Endothelial cell of umbilical vein (primary cell): ENCODE data around the gene ASMTL. TPM values are rescaled to one million over a fixed set of nuclear protein-coding genes. Genes with fewer than 3 reads are reported as not detected.

Experiments used
- BruUV-seq: library from RNA; stranded (reverse); fragments of 400-500 nt; replicated peaks from 2 replicates; lab custom pipeline; 2021; lab: Mats Ljungman, UMichigan
- CTCF ChIA-PET: fragments of 300-600, 350-600 bp; sonication (Branson Sonifier 250); formaldehyde crosslinking; loops from one replicate; lab custom pipeline; 2021; ENCODE audit warnings: antibody characterized with exemption, inconsistent platforms; lab: Charles Lee
- POLR2A ChIA-PET: fragments of 300-600, 350-600 bp; sonication (Branson Sonifier 250); formaldehyde crosslinking; loops from one replicate; lab custom pipeline; 2021; ENCODE audit warnings: antibody characterized with exemption, inconsistent platforms; lab: Charles Lee
- DNase-seq: peaks from one replicate; pipeline ENCODE4 v3.0.0-alpha.2; 2011; ENCODE audit warnings: low read depth, low spot score
- FAIRE-seq: peaks from 2 replicates; lab custom pipeline; 2011; peaks lifted over from hg19 to GRCh38; lab: Jason Lieb, UNC
- H2AFZ ChIP-seq: 2 replicates; pipeline ENCODE4 v1.6.0; 2012; ENCODE audit warnings: low read depth, low read length, control low read depth, inconsistent platforms
- H3K27ac ChIP-seq: 2 replicates; pipeline ENCODE4 v1.5.1; 2011; ENCODE audit warnings: low read depth, mild to moderate bottlenecking, control low read depth, low read length, moderate library complexity; ENCODE audit not compliant: insufficient read depth
- H3K27me3 ChIP-seq, 2 experiments: 2 replicates each; pipeline versions ENCODE4 v1.6.0 to v1.6.1; 2011; ENCODE audit warnings: low read length in 2 of 2, mixed read lengths in 1 of 2; ENCODE audit not compliant: control insufficient read depth in 2 of 2, insufficient read depth in 2 of 2
- H3K36me3 ChIP-seq, 2 experiments: 2 replicates in 1 of 2; 3 replicates in 1 of 2; pipeline ENCODE4 v1.5.1; 2011; ENCODE audit warnings: low read length in 2 of 2, mild to moderate bottlenecking in 1 of 2, moderate library complexity in 1 of 2; ENCODE audit not compliant: control insufficient read depth in 2 of 2, insufficient read depth in 2 of 2; ENCODE audit errors: extremely low read depth in 1 of 2
- H3K4me1 ChIP-seq: 3 replicates; pipeline ENCODE4 v1.5.1; 2011; ENCODE audit warnings: mild to moderate bottlenecking, low read length; ENCODE audit not compliant: control insufficient read depth, insufficient read depth; ENCODE audit errors: extremely low read depth
- H3K4me2 ChIP-seq: 2 replicates; pipeline ENCODE4 v1.6.1; 2011; ENCODE audit warnings: low read length, control low read depth, mixed read lengths; ENCODE audit not compliant: insufficient read depth
- H3K4me3 ChIP-seq, 3 experiments: fragments of 200-600 bp in 1 of 3; sonication (generic), shearing (Covaris generic) in 1 of 3; replicated peaks in 1 of 3; 2 replicates each; pipeline ENCODE4 v1.5.1; 2011 to 2016; ENCODE audit warnings: control low read depth in 3 of 3, low read length in 3 of 3, mild to moderate bottlenecking in 2 of 3, inconsistent platforms in 1 of 3, low read depth in 1 of 3, moderate library complexity in 1 of 3; ENCODE audit not compliant: insufficient read depth in 1 of 3
- H3K79me2 ChIP-seq: 2 replicates; pipeline ENCODE4 v1.6.0; 2012; ENCODE audit warnings: low read length, inconsistent platforms; ENCODE audit not compliant: control insufficient read depth, insufficient read depth
- H3K9ac ChIP-seq: replicated peaks from 2 replicates; pipeline ENCODE3; 2011; ENCODE audit warnings: low read length, control low read depth; ENCODE audit not compliant: insufficient read depth; ENCODE audit errors: extremely low read depth
- H3K9me1 ChIP-seq: replicated peaks from 3 replicates; pipeline ENCODE4 v1.6.0; 2011; ENCODE audit warnings: mild to moderate bottlenecking, low read length; ENCODE audit not compliant: control insufficient read depth, insufficient read depth; ENCODE audit errors: extremely low read depth
- H3K9me3 ChIP-seq: replicated peaks from 2 replicates; pipeline ENCODE4 v1.5.1; 2012; ENCODE audit warnings: low read length, inconsistent platforms; ENCODE audit not compliant: control insufficient read depth, insufficient read depth
- H4K20me1 ChIP-seq: replicated peaks from 2 replicates; pipeline ENCODE3; 2011; ENCODE audit warnings: mild to moderate bottlenecking, low read length; ENCODE audit not compliant: control insufficient read depth, insufficient read depth; ENCODE audit errors: extremely low read depth
- EZH2 ChIP-seq: IDR thresholded peaks from 2 replicates; pipeline ENCODE4 v1.6.1; 2012; ENCODE audit warnings: borderline replicate concordance, low read depth, mild to moderate bottlenecking, moderate library complexity, low read length, inconsistent platforms; ENCODE audit not compliant: severe bottlenecking
- FOS ChIP-seq: IDR thresholded peaks from 2 replicates; pipeline ENCODE4 v1.6.1; 2011; ENCODE audit warnings: mild to moderate bottlenecking, low read length, moderate library complexity, borderline replicate concordance; ENCODE audit not compliant: insufficient read depth
- GATA2 ChIP-seq: IDR thresholded peaks from 2 replicates; pipeline ENCODE4 v1.7.0; 2011; ENCODE audit warnings: low read depth, mild to moderate bottlenecking, moderate library complexity, mixed read lengths, low read length; ENCODE audit not compliant: insufficient read length, insufficient read depth
- JUN ChIP-seq: IDR thresholded peaks from 2 replicates; pipeline ENCODE4 v1.6.1; 2011; ENCODE audit warnings: borderline replicate concordance, low read depth; ENCODE audit not compliant: insufficient read length, insufficient read depth
- MAX ChIP-seq: IDR thresholded peaks from 2 replicates; pipeline ENCODE4 v1.6.1; 2011; ENCODE audit not compliant: insufficient read depth, insufficient read length
- MYC ChIP-seq: IDR thresholded peaks from one replicate; pipeline ENCODE4 v1.6.1; 2011; ENCODE audit warnings: mild to moderate bottlenecking, low read depth, low read length
- POLR2A ChIP-seq: IDR thresholded peaks from 2 replicates; pipeline ENCODE4 v1.6.1; 2012; ENCODE audit warnings: low read depth, mild to moderate bottlenecking, control low read depth, low read length
- POLR2AphosphoS5 ChIP-seq: IDR thresholded peaks from 2 replicates; pipeline ENCODE4 v1.6.1; 2012; ENCODE audit warnings: low read depth, mild to moderate bottlenecking, control low read depth, low read length, moderate library complexity; ENCODE audit not compliant: insufficient read depth
- dilution Hi-C: fragments of 300-500 bp; cut with MboI; formaldehyde crosslinking; loops from one replicate; pipeline ENCODE4 v1.15.0; 2019; ENCODE audit warnings: low sequenced_read_pairs; ENCODE audit not compliant: extremely low pct_ligation_motif_present
- intact Hi-C: fragments of 100-400 bp; cut with micrococcal nuclease; formaldehyde crosslinking; loops from one replicate; pipeline ENCODE4 v1.10.0; 2022
- polyA plus RNA-seq, 4 experiments: library from polyadenylated mRNA; depleted of rRNA in 3 of 4; stranded (reverse) in 3 of 4; unstranded in 1 of 4; fragments of >200 nt; gene quantifications; 2 replicates each; pipeline versions ENCODE4 v1.2.1 to v1.2.3, GENCODE V29; 2011 to 2012; ENCODE audit warnings: missing spikeins in 1 of 4
- total RNA-seq: library from RNA; stranded (reverse); gene quantifications from 2 replicates; pipeline ENCODE4 v1.2.3, GENCODE V29; 2021
- TF ChIP-seq, protein P1 (sequence below), 2 donors: IDR thresholded peaks; 1 replicate in 1 of 2; 2 replicates in 1 of 2; pipeline ENCODE4 v1.5.1; 2011; ENCODE audit warnings: low read length in 2 of 2, mild to moderate bottlenecking in 2 of 2, moderate library complexity in 2 of 2, control low read depth in 1 of 2, inconsistent platforms in 1 of 2, low read depth in 1 of 2; ENCODE audit not compliant: insufficient read depth in 1 of 2; ENCODE audit errors: extremely low read depth in 1 of 2

Gene ASMTL
- total and polyA plus RNA-seq, 2 donors (not counting 3 experiments of a cell fraction or from before 2014, with no cell fraction given), result 27.1 to 29.9 TPM

DNA sequence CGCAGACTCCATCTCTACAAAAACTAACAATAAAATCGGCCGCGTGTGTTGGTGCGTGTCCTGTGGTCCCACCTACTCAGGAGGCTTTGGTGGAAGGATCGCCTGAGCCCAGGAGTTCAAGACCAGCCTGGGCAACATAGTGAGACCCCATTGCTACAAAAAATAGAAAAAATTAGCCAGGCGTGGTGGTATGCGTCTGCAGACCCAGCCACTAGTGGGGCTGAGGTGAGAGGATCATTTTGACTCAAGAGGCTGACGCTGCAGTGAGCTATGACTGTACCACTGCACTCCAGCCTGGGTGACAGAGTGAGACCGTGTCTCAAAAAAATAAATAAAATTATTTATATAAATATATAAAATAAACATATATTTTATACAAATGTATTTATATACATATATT is 22.3 kb downstream of the ASMTL start:
- TF ChIP-seq POLR2A (no peak), FOS (no peak), EZH2 (no peak), MAX (no peak), POLR2AphosphoS5 (no peak), GATA2 (no peak), JUN (no peak), MYC (no peak)
- TF ChIP-seq, protein P1, sequence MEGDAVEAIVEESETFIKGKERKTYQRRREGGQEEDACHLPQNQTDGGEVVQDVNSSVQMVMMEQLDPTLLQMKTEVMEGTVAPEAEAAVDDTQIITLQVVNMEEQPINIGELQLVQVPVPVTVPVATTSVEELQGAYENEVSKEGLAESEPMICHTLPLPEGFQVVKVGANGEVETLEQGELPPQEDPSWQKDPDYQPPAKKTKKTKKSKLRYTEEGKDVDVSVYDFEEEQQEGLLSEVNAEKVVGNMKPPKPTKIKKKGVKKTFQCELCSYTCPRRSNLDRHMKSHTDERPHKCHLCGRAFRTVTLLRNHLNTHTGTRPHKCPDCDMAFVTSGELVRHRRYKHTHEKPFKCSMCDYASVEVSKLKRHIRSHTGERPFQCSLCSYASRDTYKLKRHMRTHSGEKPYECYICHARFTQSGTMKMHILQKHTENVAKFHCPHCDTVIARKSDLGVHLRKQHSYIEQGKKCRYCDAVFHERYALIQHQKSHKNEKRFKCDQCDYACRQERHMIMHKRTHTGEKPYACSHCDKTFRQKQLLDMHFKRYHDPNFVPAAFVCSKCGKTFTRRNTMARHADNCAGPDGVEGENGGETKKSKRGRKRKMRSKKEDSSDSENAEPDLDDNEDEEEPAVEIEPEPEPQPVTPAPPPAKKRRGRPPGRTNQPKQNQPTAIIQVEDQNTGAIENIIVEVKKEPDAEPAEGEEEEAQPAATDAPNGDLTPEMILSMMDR (IDR thresholded peaks at IDR 0.05; ENCODE audit: extremely low read depth in 1 of 2, insufficient read depth in 1 of 2, low read depth in 1 of 2, low read length in 2 of 2), result no peak
- H3K9me1 ChIP-seq, result no peaks in the 10 kb centered on the region
- H2AFZ ChIP-seq, result no peak overlapping the region
- dilution Hi-C loops (no loop called here), intact Hi-C loops (no loop called here)
- peaks cover 0 to 10% of the 10 kb centered on the region in 2 experiments for H3K36me3 ChIP-seq
- H3K9ac ChIP-seq, result no peak overlapping the region
- no peak overlapping the region for H3K4me2 ChIP-seq
- no TSS peak for BruUV-seq
- FAIRE-seq, result no peak
- H3K4me3 ChIP-seq, result no peak overlapping the region
- CTCF ChIA-PET, result no interaction called here
- POLR2A ChIA-PET, result no interaction called here
- H3K79me2 ChIP-seq, result no peaks in the 10 kb centered on the region
- no peaks in the 10 kb centered on the region for H4K20me1 ChIP-seq
- no peaks in the 10 kb centered on the region for H3K4me1 ChIP-seq
- H3K27ac ChIP-seq, result no peak overlapping the region
- no peaks in the 10 kb centered on the region for H3K9me3 ChIP-seq
- no peaks in the 10 kb centered on the region for H3K27me3 ChIP-seq
- no peak for DNase-seq
